ENCODE measurements around the gene TMEM151B. TPM values are rescaled to one million over a fixed set of nuclear protein-coding genes. Genes with fewer than 3 reads are reported as not detected.

The TMEM151B gene
- total RNA-seq, 4 donors from 2014 or later: 0.27 to 0.69 TPM; not detected in 2

DNA sequence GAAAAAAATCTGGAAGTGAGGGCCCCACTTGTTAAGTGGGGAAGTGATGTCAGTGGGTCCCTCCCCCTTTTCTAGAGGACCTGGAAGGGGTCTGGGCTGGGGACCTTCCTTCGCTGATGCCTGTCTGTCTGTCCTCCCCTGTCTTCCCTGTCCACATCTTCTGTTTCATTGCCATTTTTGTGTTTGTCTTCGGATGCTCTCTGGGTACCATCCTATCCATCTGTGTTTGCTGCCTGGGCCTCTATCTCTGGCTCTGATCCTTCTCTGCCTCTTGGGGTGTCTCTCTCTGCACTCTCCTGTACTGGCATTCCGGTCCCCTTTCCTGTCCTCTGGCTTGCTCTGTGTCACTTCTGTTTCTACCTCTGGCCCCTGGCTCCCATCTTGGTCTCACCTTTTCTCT is 2.3 kb downstream of the TMEM151B start:
- ATAC-seq: no peak
- Histone ChIP-seq H3K36me3 (no peaks in the 10 kb centered on the region), H3K9me3 (no peaks in the 10 kb centered on the region), H3K4me3 (no peak overlapping the region), H3K27ac (no peak overlapping the region), H3K4me1 (peaks cover 0 to 31% (median 4%) of the 10 kb centered on the region in 3 donors), H3K27me3 (peaks cover 97% of the 10 kb centered on the region)
- no peak for TF ChIP-seq POLR2AphosphoS5 (IDR thresholded peaks at IDR 0.05)
- TF ChIP-seq, protein P1, sequence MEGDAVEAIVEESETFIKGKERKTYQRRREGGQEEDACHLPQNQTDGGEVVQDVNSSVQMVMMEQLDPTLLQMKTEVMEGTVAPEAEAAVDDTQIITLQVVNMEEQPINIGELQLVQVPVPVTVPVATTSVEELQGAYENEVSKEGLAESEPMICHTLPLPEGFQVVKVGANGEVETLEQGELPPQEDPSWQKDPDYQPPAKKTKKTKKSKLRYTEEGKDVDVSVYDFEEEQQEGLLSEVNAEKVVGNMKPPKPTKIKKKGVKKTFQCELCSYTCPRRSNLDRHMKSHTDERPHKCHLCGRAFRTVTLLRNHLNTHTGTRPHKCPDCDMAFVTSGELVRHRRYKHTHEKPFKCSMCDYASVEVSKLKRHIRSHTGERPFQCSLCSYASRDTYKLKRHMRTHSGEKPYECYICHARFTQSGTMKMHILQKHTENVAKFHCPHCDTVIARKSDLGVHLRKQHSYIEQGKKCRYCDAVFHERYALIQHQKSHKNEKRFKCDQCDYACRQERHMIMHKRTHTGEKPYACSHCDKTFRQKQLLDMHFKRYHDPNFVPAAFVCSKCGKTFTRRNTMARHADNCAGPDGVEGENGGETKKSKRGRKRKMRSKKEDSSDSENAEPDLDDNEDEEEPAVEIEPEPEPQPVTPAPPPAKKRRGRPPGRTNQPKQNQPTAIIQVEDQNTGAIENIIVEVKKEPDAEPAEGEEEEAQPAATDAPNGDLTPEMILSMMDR (IDR thresholded peaks at IDR 0.05): no peak
- TF ChIP-seq POLR2A (IDR thresholded peaks at IDR 0.05): no peak
- TF ChIP-seq EP300 (IDR thresholded peaks at IDR 0.05): no peak
- 82 to 100% methylated on average over 1 to 3 of the region's 3 CpGs for WGBS, 2 donors (ENCODE audit: low coverage in 1 of 2)

DNA sequence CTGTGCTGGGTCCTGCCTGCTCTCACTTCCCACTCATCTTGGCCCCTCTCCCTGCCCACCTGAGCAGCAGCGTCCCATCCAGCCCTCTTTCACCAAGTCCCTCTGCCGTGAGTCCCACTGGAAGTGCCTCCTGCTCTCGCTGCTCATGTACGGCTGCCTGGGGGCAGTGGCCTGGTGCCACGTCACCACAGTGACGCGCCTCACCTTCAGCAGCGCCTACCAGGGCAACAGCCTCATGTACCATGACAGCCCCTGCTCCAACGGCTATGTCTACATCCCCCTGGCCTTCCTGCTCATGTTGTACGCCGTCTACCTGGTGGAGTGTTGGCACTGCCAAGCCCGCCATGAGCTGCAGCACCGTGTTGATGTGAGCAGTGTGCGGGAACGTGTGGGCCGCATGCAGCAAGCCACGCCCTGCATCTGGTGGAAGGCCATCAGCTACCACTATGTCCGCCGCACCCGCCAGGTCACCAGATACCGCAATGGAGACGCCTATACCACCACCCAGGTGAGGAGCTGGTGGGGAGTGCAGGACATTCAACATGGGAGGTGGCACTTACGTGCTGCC is 2.8 kb downstream of the TMEM151B start:
- Histone ChIP-seq H3K36me3 (no peaks in the 10 kb centered on the region), H3K9me3 (no peaks in the 10 kb centered on the region), H3K4me3 (no peak overlapping the region), H3K27me3 (peaks cover 100% of the 10 kb centered on the region), H3K27ac (no peak overlapping the region), H3K4me1 (peaks cover 0 to 31% (median 4%) of the 10 kb centered on the region in 3 donors)
- no peak for ATAC-seq
- WGBS, 2 donors (ENCODE audit: low coverage in 1 of 2): 82 to 100% methylated on average over 1 to 4 of the region's 23 CpGs
- TF ChIP-seq, protein P1 (IDR thresholded peaks at IDR 0.05): no peak
- TF ChIP-seq POLR2A (IDR thresholded peaks at IDR 0.05): no peak
- no peak for TF ChIP-seq EP300 (IDR thresholded peaks at IDR 0.05)
- TF ChIP-seq POLR2AphosphoS5 (IDR thresholded peaks at IDR 0.05): no peak

DNA sequence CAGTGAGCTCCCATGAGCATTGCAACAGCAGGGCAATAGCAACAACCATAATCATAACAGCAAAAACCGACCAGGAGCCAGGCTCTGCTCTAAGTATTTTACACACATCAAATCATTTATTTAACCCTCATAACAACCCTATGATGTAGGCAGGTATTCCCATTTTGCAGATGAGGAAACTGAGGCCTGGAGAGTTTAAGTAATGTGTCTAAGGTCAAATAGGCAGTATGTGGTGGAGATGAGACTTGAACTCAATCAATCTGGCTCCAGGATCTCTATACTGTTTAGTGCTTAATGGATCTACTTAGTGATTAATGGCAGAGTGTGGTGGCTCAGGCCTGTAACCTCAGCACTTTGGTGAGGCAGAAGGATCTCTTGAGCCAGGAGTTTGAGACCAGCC is 3.4 kb downstream of the TMEM151B start:
- 40% methylated on average over 1 of the region's 1 CpG; no CpG with 5 or more reads in 1 of the 2 donors for WGBS, 2 donors (ENCODE audit: low coverage in 1 of 2)
- H3K9me3 ChIP-seq: no peaks in the 10 kb centered on the region
- no peak overlapping the region for H3K27ac ChIP-seq
- no peak for TF ChIP-seq POLR2AphosphoS5 (IDR thresholded peaks at IDR 0.05)
- TF ChIP-seq, protein P1 (IDR thresholded peaks at IDR 0.05): no peak
- peaks cover 0 to 31% (median 4%) of the 10 kb centered on the region in 3 donors for H3K4me1 ChIP-seq
- no peaks in the 10 kb centered on the region for H3K36me3 ChIP-seq
- peaks cover 98% of the 10 kb centered on the region for H3K27me3 ChIP-seq
- ATAC-seq: no peak
- no peak overlapping the region for H3K4me3 ChIP-seq

DNA sequence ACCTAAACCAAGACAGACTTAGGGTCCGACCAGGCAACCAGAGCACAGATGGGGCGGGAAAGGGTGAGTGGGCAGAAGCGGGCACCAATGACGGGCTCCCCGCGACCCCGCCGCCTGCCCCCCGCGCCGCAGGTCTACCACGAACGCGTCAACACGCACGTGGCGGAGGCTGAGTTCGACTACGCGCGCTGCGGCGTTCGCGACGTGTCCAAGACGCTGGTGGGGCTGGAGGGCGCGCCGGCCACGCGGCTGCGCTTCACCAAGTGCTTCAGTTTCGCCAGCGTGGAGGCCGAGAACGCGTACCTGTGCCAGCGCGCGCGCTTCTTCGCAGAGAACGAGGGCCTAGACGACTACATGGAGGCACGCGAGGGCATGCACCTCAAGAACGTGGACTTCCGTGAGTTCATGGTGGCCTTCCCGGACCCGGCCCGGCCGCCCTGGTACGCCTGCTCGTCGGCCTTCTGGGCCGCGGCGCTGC is 5.1 kb downstream of the TMEM151B start:
- TF ChIP-seq POLR2A (IDR thresholded peaks at IDR 0.05): no peak
- TF ChIP-seq POLR2AphosphoS5 (IDR thresholded peaks at IDR 0.05): no peak
- no peak for TF ChIP-seq EP300 (IDR thresholded peaks at IDR 0.05)
- TF ChIP-seq, protein P1 (IDR thresholded peaks at IDR 0.05): no peak
- Histone ChIP-seq H3K27me3 (peaks cover 94% of the 10 kb centered on the region), H3K27ac (no peak overlapping the region), H3K36me3 (no peaks in the 10 kb centered on the region), H3K9me3 (no peaks in the 10 kb centered on the region), H3K4me3 (peak overlapping the region in 1 of 2 donors; percentile 45), H3K4me1 (peaks cover 0 to 26% (median 4%) of the 10 kb centered on the region in 3 donors)
- ATAC-seq: no peak
- WGBS, 2 donors (ENCODE audit: low coverage in 1 of 2): 60 to 93% methylated on average over 1 to 47 of the region's 59 CpGs
